ENCODE results near the gene IL22RA1.

GRCh38 chr1:24080131-24080530 is 62.8 kb downstream of the IL22RA1 start:
- no peak for TF ChIP-seq CTCF (IDR thresholded peaks at IDR 0.05)
- no peak for TF ChIP-seq ZFX (IDR thresholded peaks at IDR 0.05; ENCODE audit: borderline replicate concordance)

All from 22Rv1 (cell line).